ENCODE data around the gene SH3BP2.

SH3BP2 gene

GRCh38 chr4:2803624-2804448, 11.0 kb downstream of the SH3BP2 start:
- DNase-seq (ENCODE audit: low spot score): no peak

- DNase-seq (ENCODE audit: low spot score): no peak
Measured at GRCh38 chr4:2804449-2804972, 11.6 kb downstream of the SH3BP2 start.

GRCh38 chr4:2804973-2805501, 12.2 kb downstream of the SH3BP2 start:
- DNase-seq (ENCODE audit: low spot score): no peak

GRCh38 chr4:2805712-2806389, 13.0 kb downstream of the SH3BP2 start:
- no peak for DNase-seq (ENCODE audit: low spot score)

GRCh38 chr4:2806390-2807355, 13.8 kb downstream of the SH3BP2 start:
- DNase-seq (ENCODE audit: low spot score): no peak

- no peak for DNase-seq (ENCODE audit: low spot score)
Measured at GRCh38 chr4:2807571-2807970, 14.7 kb downstream of the SH3BP2 start.

GRCh38 chr4:2808001-2808400, 15.1 kb downstream of the SH3BP2 start:
- no peak for DNase-seq (ENCODE audit: low spot score)

GRCh38 chr4:2809610-2810180, 16.8 kb downstream of the SH3BP2 start:
- DNase-seq (ENCODE audit: low spot score): no peak

- DNase-seq (ENCODE audit: low spot score): no peak
Measured at GRCh38 chr4:2810388-2810787, 17.5 kb downstream of the SH3BP2 start.

- no peak for DNase-seq (ENCODE audit: low spot score)
Measured at GRCh38 chr4:2811830-2812611, 19.1 kb downstream of the SH3BP2 start.

GRCh38 chr4:2812612-2813354, 19.9 kb downstream of the SH3BP2 start:
- DNase-seq (ENCODE audit: low spot score): no peak

- no peak for DNase-seq (ENCODE audit: low spot score)
Measured at GRCh38 chr4:2813446-2814405, 20.8 kb downstream of the SH3BP2 start.

GRCh38 chr4:2814627-2815270, 21.9 kb downstream of the SH3BP2 start:
- DNase-seq (ENCODE audit: low spot score): no peak

- DNase-seq (ENCODE audit: low spot score): no peak
Measured at GRCh38 chr4:2816401-2816954, 23.6 kb downstream of the SH3BP2 start.

- no peak for DNase-seq (ENCODE audit: low spot score)
Measured at GRCh38 chr4:2817137-2817536, 24.3 kb downstream of the SH3BP2 start.

GRCh38 chr4:2817701-2818350, 24.9 kb downstream of the SH3BP2 start:
- DNase-seq (ENCODE audit: low spot score): no peak

GRCh38 chr4:2818351-2818939, 25.6 kb downstream of the SH3BP2 start:
- no peak for DNase-seq (ENCODE audit: low spot score)
